Mammary epithelial cell (primary cell): ENCODE data around the gene ADAMTS9.

Source experiments
- EZH2 ChIP-seq: IDR thresholded peaks from 2 replicates; pipeline ENCODE4 v1.6.1; 2012; ENCODE audit warnings: low read length, inconsistent platforms, borderline replicate concordance
- TF ChIP-seq, protein P1 (sequence below), 2 donors: IDR thresholded peaks in 1 of 2; conservative IDR thresholded peaks in 1 of 2; 2 replicates each; pipeline ENCODE4 v1.5.1; 2011 to 2012; ENCODE audit warnings: inconsistent platforms in 2 of 2, low read length in 2 of 2, mild to moderate bottlenecking in 2 of 2, control low read depth in 1 of 2, low read depth in 1 of 2; ENCODE audit not compliant: insufficient read depth in 1 of 2; ENCODE audit errors: extremely low read depth in 1 of 2

DNA sequence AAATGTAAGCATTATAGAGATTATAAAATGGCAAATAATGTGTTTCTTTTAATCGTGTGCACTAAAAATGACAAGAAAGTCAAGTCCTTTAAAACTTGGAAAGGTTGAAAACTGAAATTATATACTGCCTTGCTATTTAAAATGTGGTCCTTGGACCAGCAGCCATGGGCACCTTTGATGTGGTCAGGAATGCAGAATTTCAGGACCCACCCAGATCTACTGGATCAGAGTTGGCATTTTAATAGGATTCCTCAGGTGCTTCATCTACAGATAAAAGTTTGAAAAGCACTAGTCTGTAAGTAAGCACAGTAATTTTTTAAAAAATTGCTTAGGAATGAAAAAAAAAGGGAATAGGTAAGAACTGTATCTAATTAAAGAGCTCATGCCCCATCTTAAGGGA is 55.8 kb downstream of the ADAMTS9 start:
- TF ChIP-seq, protein P1, sequence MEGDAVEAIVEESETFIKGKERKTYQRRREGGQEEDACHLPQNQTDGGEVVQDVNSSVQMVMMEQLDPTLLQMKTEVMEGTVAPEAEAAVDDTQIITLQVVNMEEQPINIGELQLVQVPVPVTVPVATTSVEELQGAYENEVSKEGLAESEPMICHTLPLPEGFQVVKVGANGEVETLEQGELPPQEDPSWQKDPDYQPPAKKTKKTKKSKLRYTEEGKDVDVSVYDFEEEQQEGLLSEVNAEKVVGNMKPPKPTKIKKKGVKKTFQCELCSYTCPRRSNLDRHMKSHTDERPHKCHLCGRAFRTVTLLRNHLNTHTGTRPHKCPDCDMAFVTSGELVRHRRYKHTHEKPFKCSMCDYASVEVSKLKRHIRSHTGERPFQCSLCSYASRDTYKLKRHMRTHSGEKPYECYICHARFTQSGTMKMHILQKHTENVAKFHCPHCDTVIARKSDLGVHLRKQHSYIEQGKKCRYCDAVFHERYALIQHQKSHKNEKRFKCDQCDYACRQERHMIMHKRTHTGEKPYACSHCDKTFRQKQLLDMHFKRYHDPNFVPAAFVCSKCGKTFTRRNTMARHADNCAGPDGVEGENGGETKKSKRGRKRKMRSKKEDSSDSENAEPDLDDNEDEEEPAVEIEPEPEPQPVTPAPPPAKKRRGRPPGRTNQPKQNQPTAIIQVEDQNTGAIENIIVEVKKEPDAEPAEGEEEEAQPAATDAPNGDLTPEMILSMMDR (conservative IDR thresholded peaks at IDR 0.05 in 1 of 2, IDR thresholded peaks at IDR 0.05 in 1 of 2; ENCODE audit: extremely low read depth in 1 of 2, insufficient read depth in 1 of 2, low read depth in 1 of 2, low read length in 2 of 2): no peak
- TF ChIP-seq EZH2: no peak
